Heart right ventricle (tissue), 16 donors: ENCODE data around the gene RIT2. TPM values are rescaled to one million over a fixed set of nuclear protein-coding genes. Genes with fewer than 3 reads are reported as not detected.

Experiments used
- ATAC-seq, 8 donors: fragments of 200-7000 bp; cut with Tn5 transposase; one replicate each; pipeline ENCODE4 v1.9.1; 2020; ENCODE audit warnings: mild to moderate bottlenecking in 8 of 8, moderate library complexity in 8 of 8, moderate number of reproducible peaks in 1 of 8
- DNase-seq, 2 donors: peaks; one replicate each; pipeline ENCODE4 v3.0.0-alpha.2; 2020
- H3K27ac ChIP-seq, 10 donors: fragments of 200-600 bp; sonication (generic) in 2 of 10; one replicate each; pipeline versions ENCODE4 v1.5.0 to v1.8.0; 2020 to 2022; ENCODE audit warnings: mild to moderate bottlenecking in 3 of 10
- H3K27me3 ChIP-seq, 7 donors: fragments of 200-600 bp; one replicate each; pipeline ENCODE4 v1.8.0; 2021 to 2022; ENCODE audit warnings: mild to moderate bottlenecking in 2 of 7
- H3K36me3 ChIP-seq, 9 donors: fragments of 200-600 bp; sonication (generic) in 1 of 9; one replicate each; pipeline versions ENCODE4 v1.5.0 to v1.8.0; 2020 to 2022; ENCODE audit warnings: mild to moderate bottlenecking in 2 of 9
- H3K4me1 ChIP-seq, 9 donors: fragments of 200-600 bp; sonication (generic) in 1 of 9; one replicate each; pipeline versions ENCODE4 v1.5.0 to v1.8.0; 2020 to 2022; ENCODE audit warnings: mild to moderate bottlenecking in 4 of 9
- H3K4me3 ChIP-seq, 10 donors: fragments of 200-600 bp; sonication (generic) in 2 of 10; one replicate each; pipeline versions ENCODE4 v1.5.0 to v1.8.0; 2020 to 2022; ENCODE audit warnings: mild to moderate bottlenecking in 7 of 10, moderate library complexity in 2 of 10
- H3K9me3 ChIP-seq, 11 donors: fragments of 200-600 bp in 10 of 11; sonication (generic) in 2 of 11; one replicate each; pipeline versions ENCODE4 v1.5.0 to v1.8.0; 2013 to 2022; ENCODE audit warnings: mild to moderate bottlenecking in 2 of 11, control low read depth in 1 of 11, moderate library complexity in 1 of 11
- WGBS, 2 donors: extraction: QIAGEN DNeasy Blood & Tissue Kit; methylation state at CpG; one replicate each; pipeline ENCODE4 v1.1.7; 2013; ENCODE audit warnings: inconsistent platforms in 1 of 2; 5-methylcytosine and 5-hydroxymethylcytosine counted together
- intact Hi-C, 10 donors: fragments of 100-400 bp; cut with DNase I; formaldehyde crosslinking; loops; one replicate each; pipeline versions ENCODE4 v1.11.1 to v1.14.2; 2022
- polyA plus RNA-seq, 2 donors: library from polyadenylated mRNA; stranded (reverse); fragments of 200-250 nt; gene quantifications; one replicate each; pipeline ENCODE4 v1.2.3, GENCODE V29; 2013
- total RNA-seq, 10 donors: library from RNA; stranded (reverse); fragmentation: NEBNext Ultra II Directional in 3 of 10; extraction: Animal tissue kit (Norgen Biotek cat#: 25700) in 3 of 10; gene quantifications; one replicate each; pipeline versions ENCODE4 v1.2.1 to v1.2.4, GENCODE V29; 2021 to 2023
- TF ChIP-seq, protein P1 (sequence below), 9 donors: fragments of 200-600 bp; sonication (generic) in 2 of 9; IDR thresholded peaks; one replicate each; pipeline versions ENCODE4 v1.5.0 to v1.8.0; 2021 to 2022; ENCODE audit warnings: antibody characterized with exemption in 9 of 9, mild to moderate bottlenecking in 5 of 9, moderate library complexity in 1 of 9
- donor health status: Arrhythmogenic right ventricular cardiomyopathy.
- donor health status: ischemic (EF 13 %, LVEDD 7.1; RV severe dilation, severe dysfunction).
- donor health status: healthy with polysubstance abuse.
- donor health status: DM: no; HTN: yes; CAD: no.
- donor health status: DM: no; HTN: no; CAD: no.
- donor health status: ischemic (EF 25% LVEDD 6.9; RV normal size, moderate dysfunction).
- donor health status: ischemic (EF 25% LVEDD 5.7; RV mildly dilated, moderate dysfunction).
- donor health status: healthy.
- donor health status: DM: yes; HTN: yes; CAD: no.
- donor health status: Ischemic cardiomyopathy.
- donor health status: ischemic (EF 35%, LVEDD 5.7; RV mildly dilated, moderate dysfunction).
- donor health status: nonischemic (EF 11% LVEDD 7.7; RV severe dilation, severe dysfunction).
- donor health status: DM: yes; HTN: yes; CAD: no.
- donor health status: PGD.
- donor health status: ischemic (EF 29% LVEDD 5.4; RV normal size, mild dysfunction).
- donor health status: nonischemic (EF 23%, LVEDD 6.1; RV moderate dilation, normal function).

RIT2 gene
- total and polyA plus RNA-seq, 12 donors: not detected

DNA sequence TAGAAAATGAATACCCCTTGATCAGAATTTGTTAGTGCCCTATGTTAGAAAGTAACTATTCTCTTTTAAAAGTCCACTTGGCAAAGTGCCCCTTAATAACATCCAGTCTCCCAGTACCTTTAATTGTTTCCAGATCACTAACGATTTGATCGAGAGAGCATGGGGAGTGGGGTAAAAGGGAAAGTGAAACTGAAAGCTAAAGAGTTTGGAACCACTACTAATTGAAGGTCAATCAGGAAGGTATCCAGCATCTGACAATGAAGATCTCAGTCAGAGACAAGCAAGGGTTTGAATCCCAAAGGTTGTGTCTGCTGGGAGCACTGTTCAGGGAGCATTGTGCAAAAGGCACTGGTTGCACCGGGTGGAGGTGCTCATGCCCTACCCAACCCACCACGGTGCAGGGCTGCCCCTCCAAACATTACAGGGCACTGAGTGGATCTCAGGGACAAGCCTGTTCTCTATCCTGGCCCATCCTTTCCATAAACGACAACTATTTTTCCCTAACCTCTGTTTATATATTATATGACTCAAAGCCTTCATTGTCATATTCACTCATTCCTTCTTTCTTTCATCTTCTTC, 14.6 kb upstream of the RIT2 start:
- Histone ChIP-seq H3K36me3 (no peaks in the 10 kb centered on the region), H3K4me3 (peak overlapping the region in 5 of 10 donors; percentile 15 to 52 (median 35)), H3K27me3 (peaks cover 0 to 4% (median 0%) of the 10 kb centered on the region in 7 donors), H3K9me3 (no peaks in the 10 kb centered on the region), H3K27ac (no peak overlapping the region), H3K4me1 (no peaks in the 10 kb centered on the region)
- 63 to 66% methylated on average over 5 of the region's 5 CpGs for WGBS, 2 donors
- peak in 1 of 8 donors; percentile 28 for ATAC-seq
- no peak for DNase-seq
- intact Hi-C loops: loop anchor here in 1 of 10 donors (10.0 kb wide), 1 partner anchor 65 kb away; no protein-coding TSS in a partner anchor
- TF ChIP-seq, protein P1, sequence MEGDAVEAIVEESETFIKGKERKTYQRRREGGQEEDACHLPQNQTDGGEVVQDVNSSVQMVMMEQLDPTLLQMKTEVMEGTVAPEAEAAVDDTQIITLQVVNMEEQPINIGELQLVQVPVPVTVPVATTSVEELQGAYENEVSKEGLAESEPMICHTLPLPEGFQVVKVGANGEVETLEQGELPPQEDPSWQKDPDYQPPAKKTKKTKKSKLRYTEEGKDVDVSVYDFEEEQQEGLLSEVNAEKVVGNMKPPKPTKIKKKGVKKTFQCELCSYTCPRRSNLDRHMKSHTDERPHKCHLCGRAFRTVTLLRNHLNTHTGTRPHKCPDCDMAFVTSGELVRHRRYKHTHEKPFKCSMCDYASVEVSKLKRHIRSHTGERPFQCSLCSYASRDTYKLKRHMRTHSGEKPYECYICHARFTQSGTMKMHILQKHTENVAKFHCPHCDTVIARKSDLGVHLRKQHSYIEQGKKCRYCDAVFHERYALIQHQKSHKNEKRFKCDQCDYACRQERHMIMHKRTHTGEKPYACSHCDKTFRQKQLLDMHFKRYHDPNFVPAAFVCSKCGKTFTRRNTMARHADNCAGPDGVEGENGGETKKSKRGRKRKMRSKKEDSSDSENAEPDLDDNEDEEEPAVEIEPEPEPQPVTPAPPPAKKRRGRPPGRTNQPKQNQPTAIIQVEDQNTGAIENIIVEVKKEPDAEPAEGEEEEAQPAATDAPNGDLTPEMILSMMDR (IDR thresholded peaks at IDR 0.05): no peak

DNA sequence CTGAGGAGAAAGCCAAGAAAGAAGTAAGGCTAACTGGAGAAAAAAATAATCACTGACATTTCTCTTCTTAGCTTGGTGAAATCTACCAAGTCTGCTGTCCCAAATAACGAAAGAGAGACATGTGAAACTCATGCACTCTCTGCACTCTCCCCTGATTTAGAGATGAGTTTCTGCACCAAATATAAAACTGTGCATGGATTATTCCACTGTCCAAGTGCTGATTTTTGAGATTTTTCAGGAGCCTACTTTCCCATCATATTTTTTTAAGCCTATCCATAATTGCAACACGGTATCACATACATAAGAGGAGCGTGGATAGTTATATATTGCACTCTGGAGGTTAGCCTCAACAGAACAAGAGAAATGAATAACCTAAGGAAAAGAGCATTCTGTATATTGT, 10.0 kb upstream of the RIT2 start:
- DNase-seq: no peak
- Histone ChIP-seq H3K9me3 (no peaks in the 10 kb centered on the region), H3K27me3 (peaks cover 0 to 4% (median 0%) of the 10 kb centered on the region in 7 donors), H3K4me3 (no peak overlapping the region), H3K36me3 (no peaks in the 10 kb centered on the region), H3K4me1 (no peaks in the 10 kb centered on the region), H3K27ac (no peak overlapping the region)
- intact Hi-C loops: loop anchor here in 1 of 10 donors (10.0 kb wide), 1 partner anchor 61 kb away; no protein-coding TSS in a partner anchor
- 71 to 83% methylated on average over 3 of the region's 3 CpGs for WGBS, 2 donors
- TF ChIP-seq, protein P1 (IDR thresholded peaks at IDR 0.05): no peak
- ATAC-seq: no peak

DNA sequence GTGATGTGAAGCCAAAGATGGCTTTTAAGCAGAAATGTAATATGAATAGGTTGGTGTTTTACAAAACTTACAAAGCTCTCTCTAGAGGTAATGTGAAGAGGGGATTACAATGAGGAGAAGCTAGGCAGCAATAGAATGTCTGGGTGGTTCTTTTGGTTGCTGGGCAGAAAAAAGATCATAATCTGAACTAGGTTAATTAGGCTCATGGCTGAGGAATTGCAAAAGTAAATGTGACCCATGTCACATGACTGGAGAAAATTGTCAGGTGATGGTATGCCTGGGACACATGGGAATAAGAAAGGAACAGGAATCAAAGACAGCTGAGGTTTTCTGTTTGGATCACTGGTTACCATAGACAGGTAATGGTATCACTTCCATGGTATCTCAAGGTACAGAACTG, 7.5 kb upstream of the RIT2 start:
- H3K36me3 ChIP-seq: no peaks in the 10 kb centered on the region
- H3K9me3 ChIP-seq: no peaks in the 10 kb centered on the region
- TF ChIP-seq, protein P1 (IDR thresholded peaks at IDR 0.05): no peak
- ATAC-seq (no peak), DNase-seq (no peak)
- no peak overlapping the region for H3K4me3 ChIP-seq
- H3K27ac ChIP-seq: no peak overlapping the region
- no peaks in the 10 kb centered on the region for H3K27me3 ChIP-seq
- H3K4me1 ChIP-seq: no peaks in the 10 kb centered on the region
- intact Hi-C loops: loop anchor here in 1 of 10 donors (10.0 kb wide), 1 partner anchor 58 kb away; no protein-coding TSS in a partner anchor

DNA sequence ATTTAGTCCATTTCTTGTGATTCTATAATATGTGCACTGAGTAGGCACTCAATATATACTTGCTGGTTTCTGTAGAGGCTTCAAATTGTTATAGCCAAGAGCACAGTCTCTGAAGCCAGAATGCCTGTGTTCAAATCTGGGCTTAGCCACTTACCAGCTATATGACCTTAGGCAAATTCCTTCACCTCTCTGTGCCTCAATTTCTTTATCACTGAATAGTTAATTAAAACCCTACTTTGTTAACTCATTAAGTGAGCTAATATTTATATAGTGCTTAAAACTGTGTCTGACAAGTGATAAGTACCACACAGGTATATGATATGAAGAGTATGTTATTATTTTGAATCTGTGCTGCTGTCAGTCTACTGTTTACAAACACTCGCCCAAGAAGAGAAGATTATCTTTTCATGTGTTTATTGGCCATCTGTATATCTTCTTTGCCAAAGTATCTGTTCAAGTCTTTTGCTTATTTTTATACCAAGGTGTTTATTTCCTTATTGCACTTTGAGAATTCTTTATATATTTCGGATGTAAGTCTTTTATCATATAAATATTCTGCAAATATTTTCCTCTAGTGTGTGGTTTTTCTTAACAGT, 1.3 kb upstream of the RIT2 start:
- ATAC-seq: no peak
- DNase-seq: no peak

More for the DNA sequence above, 1.3 kb upstream of the RIT2 start:
- TF ChIP-seq, protein P1 (IDR thresholded peaks at IDR 0.05): no peak
- Histone ChIP-seq H3K27ac (no peak overlapping the region), H3K4me1 (no peaks in the 10 kb centered on the region), H3K36me3 (no peaks in the 10 kb centered on the region), H3K27me3 (no peaks in the 10 kb centered on the region), H3K4me3 (no peak overlapping the region), H3K9me3 (no peaks in the 10 kb centered on the region)
- WGBS, 2 donors: 78 to 79% methylated on average over 2 of the region's 2 CpGs
- intact Hi-C loops: no loop called here
